Upper lobe of left lung (tissue), 6 donors: Measurements from ENCODE around the gene QSOX1. TPM values are rescaled to one million over a fixed set of nuclear protein-coding genes. Genes with fewer than 3 reads are reported as not detected.

ENCODE experiments used
- ATAC-seq, 2 donors: fragments of 200-7000 bp; cut with Tn5 transposase; one replicate each; pipeline ENCODE4 v1.9.1; 2022; ENCODE audit warnings: mild to moderate bottlenecking in 2 of 2, moderate library complexity in 2 of 2; ENCODE audit not compliant: low FRiP score in 2 of 2
- DNase-seq, 2 donors: peaks; one replicate each; pipeline ENCODE4 v3.0.0-alpha.2; 2019 to 2020
- H3K27ac ChIP-seq, 4 donors: fragments of 200-600 bp; sonication (generic); one replicate each; pipeline ENCODE4 v1.5.1; 2016 to 2019
- H3K27me3 ChIP-seq, 4 donors: fragments of 200-600 bp; sonication (generic); one replicate each; pipeline ENCODE4 v1.5.1; 2017 to 2019
- H3K36me3 ChIP-seq, 4 donors: fragments of 200-600 bp; sonication (generic); one replicate each; pipeline ENCODE4 v1.5.1; 2016 to 2019
- H3K4me1 ChIP-seq, 4 donors: fragments of 200-600 bp; sonication (generic); one replicate each; pipeline ENCODE4 v1.5.1; 2018 to 2019
- H3K4me3 ChIP-seq, 4 donors: fragments of 200-600 bp; sonication (generic); one replicate each; pipeline ENCODE4 v1.5.1; 2017 to 2019; ENCODE audit warnings: mild to moderate bottlenecking in 2 of 4, moderate library complexity in 1 of 4
- H3K9me3 ChIP-seq, 4 donors: fragments of 200-600 bp; sonication (generic); one replicate each; pipeline ENCODE4 v1.5.1; 2018 to 2019
- EP300 ChIP-seq, 4 donors: sonication (generic); formaldehyde crosslinking; IDR thresholded peaks; one replicate each; pipeline ENCODE4 v1.5.1; 2017; ENCODE audit warnings: antibody characterized with exemption in 4 of 4, control low read depth in 2 of 4
- POLR2A ChIP-seq, 4 donors: fragments of 450-650 bp; IDR thresholded peaks; one replicate each; pipeline ENCODE4 v1.5.1; 2016 to 2017; ENCODE audit warnings: antibody characterized with exemption in 4 of 4, mild to moderate bottlenecking in 2 of 4
- POLR2AphosphoS5 ChIP-seq, 2 donors: sonication (generic); formaldehyde crosslinking; IDR thresholded peaks; one replicate each; pipeline ENCODE4 v1.5.1; 2017; ENCODE audit warnings: antibody characterized with exemption in 2 of 2
- WGBS, 2 donors: methylation state at CpG; one replicate each; pipeline ENCODE4 v1.1.5; 2017 to 2018; 5-methylcytosine and 5-hydroxymethylcytosine counted together
- total RNA-seq, 6 donors: library from RNA; depleted of rRNA in 4 of 6; stranded (reverse); fragments of >200 nt in 4 of 6; gene quantifications; one replicate each; pipeline versions ENCODE4 v1.1.0 to v1.2.1, GENCODE V29; 2016 to 2021
- TF ChIP-seq, protein P1 (sequence below), 6 experiments: fragments of 450-650 bp in 4 of 6; fragments of 200-600 bp in 2 of 6; sonication (generic) in 2 of 6; IDR thresholded peaks; one replicate each; pipeline ENCODE4 v1.5.1; 2016 to 2019; ENCODE audit warnings: antibody characterized with exemption in 6 of 6
- donor health status: DM: no; HTN: no; CAD: no; lungs with moderate emphysema.
- donor health status: DM: no; HTN: yes; CAD: no; lungs with severe emphysema.

The QSOX1 gene
- total RNA-seq, 6 donors from 2014 or later = 61.8 to 380 (median 201) TPM

DNA sequence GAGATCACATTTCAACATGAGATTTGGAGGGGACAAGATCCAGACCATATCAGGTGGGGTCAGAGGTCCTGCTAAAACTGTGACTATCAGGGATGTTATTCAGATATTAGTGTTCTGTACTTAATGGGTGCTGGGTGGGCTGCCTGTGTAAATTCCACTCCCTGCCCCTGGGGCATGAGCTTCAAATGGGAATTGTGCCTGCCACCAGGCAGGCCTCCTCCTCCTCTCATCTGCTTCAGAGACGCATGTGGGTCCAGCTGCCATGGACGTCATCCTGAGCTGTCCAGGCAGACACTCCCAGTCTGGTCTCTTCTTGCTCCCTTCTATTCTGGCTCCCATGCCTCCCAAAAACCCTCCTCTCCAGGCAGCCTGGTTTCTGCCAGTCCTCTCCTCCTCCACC, 10.4 kb downstream of the QSOX1 start:
- H3K36me3 ChIP-seq = peaks cover 0 to 15% (median 8%) of the 10 kb centered on the region in 4 donors
- H3K9me3 ChIP-seq = no peaks in the 10 kb centered on the region
- ATAC-seq = no peak
- peak overlapping the region in 1 of 4 donors; percentile 44 for H3K27ac ChIP-seq
- no peak overlapping the region for H3K4me3 ChIP-seq
- 97 to 100% methylated on average over 2 of the region's 2 CpGs for WGBS, 2 donors
- TF ChIP-seq POLR2AphosphoS5 (IDR thresholded peaks at IDR 0.05) = no peak
- TF ChIP-seq POLR2A (IDR thresholded peaks at IDR 0.05) = no peak
- TF ChIP-seq, protein P1, sequence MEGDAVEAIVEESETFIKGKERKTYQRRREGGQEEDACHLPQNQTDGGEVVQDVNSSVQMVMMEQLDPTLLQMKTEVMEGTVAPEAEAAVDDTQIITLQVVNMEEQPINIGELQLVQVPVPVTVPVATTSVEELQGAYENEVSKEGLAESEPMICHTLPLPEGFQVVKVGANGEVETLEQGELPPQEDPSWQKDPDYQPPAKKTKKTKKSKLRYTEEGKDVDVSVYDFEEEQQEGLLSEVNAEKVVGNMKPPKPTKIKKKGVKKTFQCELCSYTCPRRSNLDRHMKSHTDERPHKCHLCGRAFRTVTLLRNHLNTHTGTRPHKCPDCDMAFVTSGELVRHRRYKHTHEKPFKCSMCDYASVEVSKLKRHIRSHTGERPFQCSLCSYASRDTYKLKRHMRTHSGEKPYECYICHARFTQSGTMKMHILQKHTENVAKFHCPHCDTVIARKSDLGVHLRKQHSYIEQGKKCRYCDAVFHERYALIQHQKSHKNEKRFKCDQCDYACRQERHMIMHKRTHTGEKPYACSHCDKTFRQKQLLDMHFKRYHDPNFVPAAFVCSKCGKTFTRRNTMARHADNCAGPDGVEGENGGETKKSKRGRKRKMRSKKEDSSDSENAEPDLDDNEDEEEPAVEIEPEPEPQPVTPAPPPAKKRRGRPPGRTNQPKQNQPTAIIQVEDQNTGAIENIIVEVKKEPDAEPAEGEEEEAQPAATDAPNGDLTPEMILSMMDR (IDR thresholded peaks at IDR 0.05) = no peak
- no peak for TF ChIP-seq EP300 (IDR thresholded peaks at IDR 0.05)
- H3K27me3 ChIP-seq = no peaks in the 10 kb centered on the region
- peaks cover 45 to 75% (median 58%) of the 10 kb centered on the region in 4 donors for H3K4me1 ChIP-seq
- no peak for DNase-seq

DNA sequence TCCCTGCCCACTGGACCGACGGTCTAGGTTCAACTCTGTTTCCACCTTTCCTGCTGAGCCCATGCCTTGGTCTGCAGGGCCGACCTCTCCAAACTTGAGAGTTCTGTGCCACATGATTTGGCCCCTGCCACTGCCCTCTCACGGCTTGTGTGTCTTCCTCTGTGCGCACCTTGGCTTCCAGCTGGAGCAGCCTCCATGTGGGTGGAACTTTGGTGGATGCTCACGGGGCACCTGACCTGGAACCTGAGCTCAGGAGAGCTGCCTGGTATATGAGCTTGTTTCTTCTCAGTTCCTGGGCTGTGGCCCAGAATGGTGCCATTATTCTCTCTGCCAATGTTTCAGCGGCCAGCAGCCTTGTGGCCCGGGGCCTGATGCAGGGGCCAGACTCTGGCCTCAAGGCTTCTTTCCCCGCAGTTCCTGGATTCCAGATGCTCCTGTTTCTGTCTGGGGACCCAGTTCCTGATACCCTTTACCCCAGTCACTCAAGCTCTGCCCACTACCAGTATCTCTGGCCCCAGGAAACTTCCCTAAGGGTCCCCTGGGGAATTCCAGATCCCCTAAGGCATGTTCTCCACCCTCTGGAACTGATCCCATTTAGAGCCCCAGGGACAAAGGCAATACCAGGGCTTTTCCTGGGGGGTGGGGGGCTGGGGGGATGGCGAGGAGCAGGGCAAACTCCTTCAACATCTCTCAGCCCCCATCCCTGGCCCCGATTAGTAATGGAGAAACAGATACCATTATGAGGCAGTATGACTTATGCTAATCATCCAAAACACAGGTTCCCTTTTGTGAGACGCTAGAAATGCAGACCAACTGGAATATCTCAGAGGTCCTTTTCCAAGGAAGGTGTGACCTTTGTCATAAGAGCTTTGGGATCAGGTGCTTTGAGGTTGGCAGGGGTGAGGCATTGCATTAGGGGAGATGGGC, 11.1 kb downstream of the QSOX1 start:
- no peaks in the 10 kb centered on the region for H3K9me3 ChIP-seq
- DNase-seq (no peak), ATAC-seq (no peak)
- H3K4me3 ChIP-seq = no peak overlapping the region
- WGBS, 2 donors = 91 to 95% methylated on average over 11 to 12 of the region's 12 CpGs
- H3K4me1 ChIP-seq = peaks cover 41 to 68% (median 53%) of the 10 kb centered on the region in 4 donors
- TF ChIP-seq EP300 (IDR thresholded peaks at IDR 0.05) (no peak), POLR2AphosphoS5 (IDR thresholded peaks at IDR 0.05) (no peak), POLR2A (IDR thresholded peaks at IDR 0.05) (no peak)
- TF ChIP-seq, protein P1 (IDR thresholded peaks at IDR 0.05) = no peak
- H3K27ac ChIP-seq = peak overlapping the region in 2 of 4 donors; percentile 44 to 77
- peaks cover 0 to 15% (median 8%) of the 10 kb centered on the region in 4 donors for H3K36me3 ChIP-seq
- no peaks in the 10 kb centered on the region for H3K27me3 ChIP-seq

DNA sequence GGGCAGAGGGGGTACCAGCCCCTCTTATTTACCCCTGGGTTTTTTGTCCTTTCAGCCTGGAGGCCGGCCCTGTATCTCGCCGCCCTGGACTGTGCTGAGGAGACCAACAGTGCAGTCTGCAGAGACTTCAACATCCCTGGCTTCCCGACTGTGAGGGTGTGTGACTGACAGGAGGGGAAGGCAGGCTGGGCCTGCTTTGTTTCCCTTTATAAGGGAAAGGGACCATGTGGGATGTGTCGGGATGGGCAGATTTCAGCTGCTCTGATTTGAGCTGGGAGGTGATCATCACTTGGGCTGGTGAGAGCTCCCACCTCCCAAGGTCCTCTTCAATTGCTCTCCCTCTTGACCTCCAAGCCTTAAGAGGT, 11.7 kb downstream of the QSOX1 start:
- Histone ChIP-seq H3K27ac (peak overlapping the region in 3 of 4 donors; percentile 55 to 77 (median 56)), H3K36me3 (peaks cover 0 to 15% (median 8%) of the 10 kb centered on the region in 4 donors), H3K4me3 (no peak overlapping the region), H3K9me3 (no peaks in the 10 kb centered on the region), H3K4me1 (peaks cover 41 to 64% (median 53%) of the 10 kb centered on the region in 4 donors), H3K27me3 (no peaks in the 10 kb centered on the region)
- ATAC-seq (no peak), DNase-seq (no peak)
- WGBS, 2 donors = 93 to 96% methylated on average over 5 of the region's 5 CpGs
- no peak for TF ChIP-seq EP300 (IDR thresholded peaks at IDR 0.05)
- TF ChIP-seq, protein P1 (IDR thresholded peaks at IDR 0.05) = no peak
- no peak for TF ChIP-seq POLR2A (IDR thresholded peaks at IDR 0.05)
- TF ChIP-seq POLR2AphosphoS5 (IDR thresholded peaks at IDR 0.05) = no peak

DNA sequence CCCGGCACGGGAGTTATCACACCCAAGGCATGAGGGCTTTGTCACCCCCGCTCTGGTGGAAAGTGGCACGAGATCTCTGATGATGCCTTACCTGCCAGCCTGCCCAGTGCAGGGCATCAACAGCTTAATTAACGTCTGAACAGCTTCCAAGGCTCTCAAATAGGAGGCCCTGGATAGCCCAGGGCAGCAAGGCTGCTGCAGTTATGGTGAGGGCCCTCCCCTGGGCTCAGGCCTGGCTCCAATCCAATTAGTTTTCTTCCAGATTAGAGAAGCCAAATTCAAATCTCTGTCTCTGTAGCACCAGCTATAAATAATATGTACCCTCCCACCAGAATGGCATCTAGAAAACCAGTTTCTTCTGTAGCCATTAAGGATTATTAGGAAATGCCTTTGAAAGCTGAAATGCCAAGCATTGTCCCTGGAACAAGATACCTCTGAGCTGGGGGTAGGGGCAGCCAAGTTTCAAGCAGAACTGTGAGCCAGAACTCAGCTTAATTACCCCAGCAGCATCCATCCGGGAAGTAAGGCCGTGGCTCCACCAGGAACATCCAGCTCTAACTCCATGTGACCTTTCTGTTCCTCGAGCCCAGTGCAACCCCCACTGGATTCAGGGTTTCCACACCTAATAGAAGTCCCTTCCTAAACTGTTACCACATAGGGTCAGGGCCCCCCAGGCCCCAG, 12.5 kb downstream of the QSOX1 start:
- peak overlapping the region; percentile 11 to 77 (median 59) for H3K27ac ChIP-seq
- ATAC-seq = no peak
- no peak overlapping the region for H3K4me3 ChIP-seq

More for the DNA sequence above, 12.5 kb downstream of the QSOX1 start:
- DNase-seq = no peak
- Histone ChIP-seq H3K4me1 (peaks cover 41 to 62% (median 51%) of the 10 kb centered on the region in 4 donors), H3K27me3 (no peaks in the 10 kb centered on the region), H3K9me3 (no peaks in the 10 kb centered on the region), H3K36me3 (peaks cover 0 to 15% (median 8%) of the 10 kb centered on the region in 4 donors)
- WGBS, 2 donors = 63 to 69% methylated on average over 5 to 8 of the region's 8 CpGs
- TF ChIP-seq EP300 (IDR thresholded peaks at IDR 0.05) (no peak), POLR2AphosphoS5 (IDR thresholded peaks at IDR 0.05) (no peak), POLR2A (IDR thresholded peaks at IDR 0.05) (no peak)
- TF ChIP-seq, protein P1 (IDR thresholded peaks at IDR 0.05) = no peak
